ENCODE data around the gene MYO1D. TPM values are rescaled to one million over a fixed set of nuclear protein-coding genes. Genes with fewer than 3 reads are reported as not detected.

The MYO1D gene
- total RNA-seq, 1 donor from 2014 or later = 18.0 TPM

DNA sequence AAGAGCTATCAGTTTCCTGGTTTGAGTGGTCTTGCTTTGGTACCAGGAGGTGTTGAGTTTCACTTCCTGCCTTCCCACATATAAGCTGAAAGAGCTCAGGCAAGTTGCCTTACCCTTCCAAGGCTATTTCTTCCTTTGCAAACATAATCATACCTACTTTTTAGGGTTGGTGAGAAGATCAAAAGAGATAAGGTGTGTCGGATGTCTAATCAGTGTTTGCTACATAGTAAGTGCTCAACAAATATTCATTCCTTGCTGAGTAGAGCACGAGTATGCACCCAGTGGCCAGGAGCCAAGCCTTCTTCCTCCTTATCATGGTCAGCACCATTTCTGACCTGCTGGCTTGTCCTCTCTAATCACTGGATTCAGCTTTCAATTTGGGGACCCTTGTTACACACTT, 38.3 kb upstream of the MYO1D start:
- peaks cover 3% of the 10 kb centered on the region for H3K4me1 ChIP-seq (ENCODE audit: insufficient read depth, low read length)
- no peaks in the 10 kb centered on the region for H4K20me1 ChIP-seq (ENCODE audit: insufficient read depth, low read length)
- TF ChIP-seq, protein P1, sequence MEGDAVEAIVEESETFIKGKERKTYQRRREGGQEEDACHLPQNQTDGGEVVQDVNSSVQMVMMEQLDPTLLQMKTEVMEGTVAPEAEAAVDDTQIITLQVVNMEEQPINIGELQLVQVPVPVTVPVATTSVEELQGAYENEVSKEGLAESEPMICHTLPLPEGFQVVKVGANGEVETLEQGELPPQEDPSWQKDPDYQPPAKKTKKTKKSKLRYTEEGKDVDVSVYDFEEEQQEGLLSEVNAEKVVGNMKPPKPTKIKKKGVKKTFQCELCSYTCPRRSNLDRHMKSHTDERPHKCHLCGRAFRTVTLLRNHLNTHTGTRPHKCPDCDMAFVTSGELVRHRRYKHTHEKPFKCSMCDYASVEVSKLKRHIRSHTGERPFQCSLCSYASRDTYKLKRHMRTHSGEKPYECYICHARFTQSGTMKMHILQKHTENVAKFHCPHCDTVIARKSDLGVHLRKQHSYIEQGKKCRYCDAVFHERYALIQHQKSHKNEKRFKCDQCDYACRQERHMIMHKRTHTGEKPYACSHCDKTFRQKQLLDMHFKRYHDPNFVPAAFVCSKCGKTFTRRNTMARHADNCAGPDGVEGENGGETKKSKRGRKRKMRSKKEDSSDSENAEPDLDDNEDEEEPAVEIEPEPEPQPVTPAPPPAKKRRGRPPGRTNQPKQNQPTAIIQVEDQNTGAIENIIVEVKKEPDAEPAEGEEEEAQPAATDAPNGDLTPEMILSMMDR (IDR thresholded peaks at IDR 0.05; ENCODE audit: insufficient read depth, low read depth, low read length) = no peak
- TF ChIP-seq EZH2 (IDR thresholded peaks at IDR 0.05; ENCODE audit: insufficient read depth, low read length) = no peak
- H3K27me3 ChIP-seq (ENCODE audit: insufficient read depth, low read length) = peaks cover 10% of the 10 kb centered on the region
- no peaks in the 10 kb centered on the region for H3K9me3 ChIP-seq (ENCODE audit: insufficient read depth, low read depth, low read length)
- Mint-ChIP-seq H3K27me3 (ENCODE audit: low read depth, unreplicated experiment) (peaks cover 3% of the 10 kb centered on the region), H3K9me3 (ENCODE audit: unreplicated experiment) (peaks cover 2% of the 10 kb centered on the region), H3K27ac (ENCODE audit: unreplicated experiment) (no peak overlapping the region), H3K4me1 (ENCODE audit: low read depth, unreplicated experiment) (peaks cover 7% of the 10 kb centered on the region), H3K36me3 (ENCODE audit: low read depth, unreplicated experiment) (no peaks in the 10 kb centered on the region), H3K4me3 (ENCODE audit: unreplicated experiment) (no peak overlapping the region)
- H3K4me3 ChIP-seq (ENCODE audit: insufficient read depth, low read depth, low read length) = no peak overlapping the region
- no peak overlapping the region for H3K9ac ChIP-seq (ENCODE audit: low read length)
- H3K79me2 ChIP-seq (ENCODE audit: insufficient read depth, low read length) = no peaks in the 10 kb centered on the region
- no peak overlapping the region for H3K4me2 ChIP-seq (ENCODE audit: low read length)
- no peak overlapping the region for H2AFZ ChIP-seq (ENCODE audit: low read depth, low read length)
- no peak overlapping the region for H3K27ac ChIP-seq (ENCODE audit: low read depth, low read length)
- DNase-seq (ENCODE audit: low read depth) (no peak), FAIRE-seq (no peak)
- H3K36me3 ChIP-seq (ENCODE audit: insufficient read depth, low read length) = no peaks in the 10 kb centered on the region

DNA sequence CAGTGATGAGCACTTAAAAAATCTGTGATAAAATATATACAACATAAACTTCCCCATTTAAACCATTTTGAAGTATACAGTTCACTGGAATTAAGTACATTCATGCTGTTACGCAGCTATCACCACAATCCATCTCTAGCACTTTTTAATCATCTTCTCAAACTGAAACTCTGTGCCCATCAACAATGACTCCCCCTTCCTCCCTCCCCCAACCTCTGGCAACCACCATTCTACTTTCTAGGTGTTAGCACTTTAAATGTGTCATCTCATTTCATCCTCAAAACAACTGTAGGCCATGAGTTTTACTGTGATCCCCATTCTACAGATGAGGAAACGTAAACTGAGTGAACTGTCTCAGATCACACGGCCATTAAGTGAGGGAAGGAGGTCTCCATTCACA, 37.3 kb upstream of the MYO1D start:
- Histone ChIP-seq H3K27me3 (ENCODE audit: insufficient read depth, low read length) (peaks cover 10% of the 10 kb centered on the region), H3K79me2 (ENCODE audit: insufficient read depth, low read length) (no peaks in the 10 kb centered on the region), H2AFZ (ENCODE audit: low read depth, low read length) (no peak overlapping the region), H3K4me2 (ENCODE audit: low read length) (no peak overlapping the region), H3K9me3 (ENCODE audit: insufficient read depth, low read depth, low read length) (no peaks in the 10 kb centered on the region), H3K4me1 (ENCODE audit: insufficient read depth, low read length) (peaks cover 3% of the 10 kb centered on the region), H4K20me1 (ENCODE audit: insufficient read depth, low read length) (no peaks in the 10 kb centered on the region), H3K4me3 (ENCODE audit: insufficient read depth, low read depth, low read length) (no peak overlapping the region), H3K27ac (ENCODE audit: low read depth, low read length) (no peak overlapping the region), H3K9ac (ENCODE audit: low read length) (no peak overlapping the region), H3K36me3 (ENCODE audit: insufficient read depth, low read length) (no peaks in the 10 kb centered on the region)
- TF ChIP-seq, protein P1 (IDR thresholded peaks at IDR 0.05; ENCODE audit: insufficient read depth, low read depth, low read length) = no peak
- TF ChIP-seq EZH2 (IDR thresholded peaks at IDR 0.05; ENCODE audit: insufficient read depth, low read length) = no peak
- Mint-ChIP-seq H3K9me3 (ENCODE audit: unreplicated experiment) (peaks cover 2% of the 10 kb centered on the region), H3K4me3 (ENCODE audit: unreplicated experiment) (no peak overlapping the region), H3K27ac (ENCODE audit: unreplicated experiment) (no peak overlapping the region), H3K36me3 (ENCODE audit: low read depth, unreplicated experiment) (no peaks in the 10 kb centered on the region), H3K27me3 (ENCODE audit: low read depth, unreplicated experiment) (peaks cover 3% of the 10 kb centered on the region), H3K4me1 (ENCODE audit: low read depth, unreplicated experiment) (peaks cover 7% of the 10 kb centered on the region)
- DNase-seq (ENCODE audit: low read depth) (no peak), FAIRE-seq (no peak)

DNA sequence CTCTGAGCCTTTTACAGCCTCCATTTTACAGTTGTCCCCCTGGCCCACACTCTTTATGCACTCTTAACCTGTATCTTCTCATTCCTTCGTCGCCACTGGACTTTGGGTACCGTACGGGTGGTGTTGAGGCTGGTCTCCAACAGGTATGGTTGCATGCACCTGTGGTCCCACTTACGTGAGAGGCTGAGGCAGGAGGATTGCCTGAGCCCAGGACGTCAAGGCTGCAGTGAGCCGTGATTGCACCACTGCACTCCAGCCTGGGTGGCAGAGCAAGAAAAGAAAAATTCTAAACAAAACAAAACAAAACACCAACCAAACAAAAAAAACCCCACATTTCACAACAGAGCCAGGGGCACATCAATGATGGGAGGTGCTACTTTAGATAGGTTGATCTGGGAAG, 36.7 kb upstream of the MYO1D start:
- H3K27ac Mint-ChIP-seq (ENCODE audit: unreplicated experiment) = no peak overlapping the region
- FAIRE-seq = no peak

More for the DNA sequence above, 36.7 kb upstream of the MYO1D start:
- no peak for DNase-seq (ENCODE audit: low read depth)
- peaks cover 10% of the 10 kb centered on the region for H3K27me3 ChIP-seq (ENCODE audit: insufficient read depth, low read length)
- H3K9me3 Mint-ChIP-seq (ENCODE audit: unreplicated experiment) = peaks cover 2% of the 10 kb centered on the region
- no peaks in the 10 kb centered on the region for H4K20me1 ChIP-seq (ENCODE audit: insufficient read depth, low read length)
- H3K4me3 Mint-ChIP-seq (ENCODE audit: unreplicated experiment) = no peak overlapping the region
- H3K36me3 ChIP-seq (ENCODE audit: insufficient read depth, low read length) = no peaks in the 10 kb centered on the region
- no peak overlapping the region for H3K9ac ChIP-seq (ENCODE audit: low read length)
- no peaks in the 10 kb centered on the region for H3K9me3 ChIP-seq (ENCODE audit: insufficient read depth, low read depth, low read length)
- H3K4me1 Mint-ChIP-seq (ENCODE audit: low read depth, unreplicated experiment) = peaks cover 7% of the 10 kb centered on the region
- H3K27me3 Mint-ChIP-seq (ENCODE audit: low read depth, unreplicated experiment) = peaks cover 3% of the 10 kb centered on the region
- no peaks in the 10 kb centered on the region for H3K79me2 ChIP-seq (ENCODE audit: insufficient read depth, low read length)
- H3K36me3 Mint-ChIP-seq (ENCODE audit: low read depth, unreplicated experiment) = no peaks in the 10 kb centered on the region
- H3K27ac ChIP-seq (ENCODE audit: low read depth, low read length) = no peak overlapping the region
- no peak overlapping the region for H3K4me3 ChIP-seq (ENCODE audit: insufficient read depth, low read depth, low read length)
- TF ChIP-seq, protein P1 (IDR thresholded peaks at IDR 0.05; ENCODE audit: insufficient read depth, low read depth, low read length) = no peak
- TF ChIP-seq EZH2 (IDR thresholded peaks at IDR 0.05; ENCODE audit: insufficient read depth, low read length) = no peak
- peaks cover 3% of the 10 kb centered on the region for H3K4me1 ChIP-seq (ENCODE audit: insufficient read depth, low read length)
- no peak overlapping the region for H3K4me2 ChIP-seq (ENCODE audit: low read length)
- no peak overlapping the region for H2AFZ ChIP-seq (ENCODE audit: low read depth, low read length)
